Mesodermal cell (in vitro differentiated cells): ENCODE measurements around the gene EMID1.
"Not testable (repeated sequence)": the region's sequence is repeated elsewhere in the genome, so short reads cannot be mapped to it uniquely, and the experiment has no call there.

Experiments used
- H3K27ac ChIP-seq: 2 replicates; pipeline ENCODE4 v1.7.0; 2013; ENCODE audit warnings: mild to moderate bottlenecking, low read depth, low read length, moderate library complexity; ENCODE audit not compliant: severe bottlenecking
- H3K36me3 ChIP-seq: 2 replicates; pipeline ENCODE4 v1.7.1; 2013; ENCODE audit warnings: mild to moderate bottlenecking, low read length, moderate library complexity; ENCODE audit not compliant: control insufficient read depth, insufficient read depth
- H3K4me1 ChIP-seq: one replicate; pipeline ENCODE4 v1.7.1; 2013; ENCODE audit warnings: mild to moderate bottlenecking, low read length; ENCODE audit not compliant: insufficient read depth, control insufficient read depth, poor library complexity, severe bottlenecking
- H3K4me3 ChIP-seq: 2 replicates; pipeline ENCODE4 v1.7.0; 2013; ENCODE audit warnings: low read length, control low read depth, mild to moderate bottlenecking; ENCODE audit not compliant: insufficient read depth, poor library complexity, severe bottlenecking; ENCODE audit errors: extremely low read depth
- H3K9me3 ChIP-seq: 2 replicates; pipeline ENCODE4 v1.7.1; 2013; ENCODE audit warnings: mild to moderate bottlenecking, low read length, moderate library complexity; ENCODE audit not compliant: control insufficient read depth
- WGBS, 2 experiments: methylation state at CpG; one replicate each; pipeline ENCODE4 v1.1.5; 2013; ENCODE audit warnings: missing lambda C conversion rate in 2 of 2; ENCODE audit not compliant: insufficient coverage in 2 of 2; 5-methylcytosine and 5-hydroxymethylcytosine counted together

Gene EMID1

DNA sequence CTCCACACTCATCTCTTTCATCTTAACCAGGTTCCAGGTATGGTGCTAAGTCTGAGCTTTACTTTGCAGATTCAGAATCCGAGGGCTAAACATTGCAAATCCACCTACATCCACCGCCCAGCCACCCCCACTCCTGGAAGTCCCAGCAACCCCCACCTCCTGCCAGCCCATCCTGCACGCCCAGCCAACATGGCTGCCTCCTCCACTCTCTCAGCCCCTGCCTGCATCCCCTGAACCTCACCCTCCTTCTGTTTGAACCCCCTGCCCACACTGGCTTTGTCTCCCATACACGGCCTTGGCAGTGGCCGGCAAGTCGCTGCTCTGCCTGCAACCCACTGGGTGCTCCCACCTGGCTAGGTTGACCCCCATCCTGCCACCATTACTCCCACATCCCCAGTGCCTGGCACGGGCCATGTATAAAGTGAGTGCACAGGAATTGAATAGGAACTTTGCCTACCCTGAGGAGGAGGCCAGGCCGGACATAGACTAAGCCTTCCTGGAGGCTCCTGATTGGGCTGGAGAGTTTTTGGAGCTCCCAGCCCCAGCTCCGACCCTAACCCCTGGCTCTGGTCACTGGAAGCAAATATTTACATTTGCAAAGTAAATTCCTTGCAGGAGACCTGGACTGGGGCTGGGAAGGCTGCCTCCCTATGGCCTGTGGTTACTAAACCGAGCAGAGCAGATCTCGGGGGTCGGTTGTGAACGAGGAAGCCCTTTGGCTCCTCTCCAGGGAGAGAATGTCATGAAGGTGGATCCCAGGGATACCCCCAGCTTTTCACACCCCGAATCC, 14.4 kb downstream of the EMID1 start:
- Histone ChIP-seq H3K9me3 (no peaks in the 10 kb centered on the region), H3K36me3 (no peaks in the 10 kb centered on the region), H3K4me1 (peaks cover 3% of the 10 kb centered on the region), H3K27ac (no peak overlapping the region), H3K4me3 (no peak overlapping the region)
- 66 to 84% methylated on average over 6 to 10 of the region's 14 CpGs for WGBS, 2 experiments

DNA sequence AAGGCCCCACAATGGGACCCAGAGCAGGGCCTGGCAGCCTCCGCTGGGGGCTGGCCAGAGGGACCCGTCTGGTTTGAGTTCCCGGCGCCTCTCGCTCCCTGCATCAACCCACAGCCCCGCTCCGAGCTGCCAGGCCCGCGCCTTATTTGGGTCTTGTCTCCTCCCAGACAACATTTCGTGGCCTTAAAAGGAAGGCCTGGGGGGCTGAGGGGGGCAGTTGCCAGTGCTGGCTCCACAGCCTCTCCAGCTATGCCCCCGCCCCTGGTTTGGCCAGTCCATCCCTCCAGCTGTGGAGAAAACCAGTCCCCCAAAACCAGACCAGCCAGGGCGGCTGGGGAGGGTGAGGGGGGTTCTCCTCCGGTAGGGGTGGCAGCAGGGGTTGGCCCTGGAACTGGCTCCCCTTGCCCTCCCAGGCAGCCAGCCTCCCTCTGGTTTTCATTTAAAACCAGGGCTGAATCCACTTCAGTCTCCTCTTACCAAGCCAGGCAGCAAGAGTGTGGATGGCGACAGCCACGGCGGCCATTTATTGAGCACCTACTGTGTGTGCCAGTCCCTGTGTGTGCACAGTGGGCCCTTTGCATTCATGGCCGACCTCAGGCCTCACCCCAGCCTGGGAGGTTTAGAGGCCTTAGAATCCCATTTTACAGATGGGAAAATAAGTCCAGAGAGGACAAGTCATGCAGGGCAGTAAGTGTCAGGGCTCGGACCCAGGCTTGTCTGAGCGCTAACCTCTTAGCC, 18.6 kb downstream of the EMID1 start:
- no peak overlapping the region for H3K27ac ChIP-seq
- 90 to 92% methylated on average over 14 to 16 of the region's 19 CpGs for WGBS, 2 experiments
- H3K4me3 ChIP-seq = no peak overlapping the region
- peaks cover 3% of the 10 kb centered on the region for H3K4me1 ChIP-seq
- no peaks in the 10 kb centered on the region for H3K9me3 ChIP-seq
- H3K36me3 ChIP-seq = no peaks in the 10 kb centered on the region

DNA sequence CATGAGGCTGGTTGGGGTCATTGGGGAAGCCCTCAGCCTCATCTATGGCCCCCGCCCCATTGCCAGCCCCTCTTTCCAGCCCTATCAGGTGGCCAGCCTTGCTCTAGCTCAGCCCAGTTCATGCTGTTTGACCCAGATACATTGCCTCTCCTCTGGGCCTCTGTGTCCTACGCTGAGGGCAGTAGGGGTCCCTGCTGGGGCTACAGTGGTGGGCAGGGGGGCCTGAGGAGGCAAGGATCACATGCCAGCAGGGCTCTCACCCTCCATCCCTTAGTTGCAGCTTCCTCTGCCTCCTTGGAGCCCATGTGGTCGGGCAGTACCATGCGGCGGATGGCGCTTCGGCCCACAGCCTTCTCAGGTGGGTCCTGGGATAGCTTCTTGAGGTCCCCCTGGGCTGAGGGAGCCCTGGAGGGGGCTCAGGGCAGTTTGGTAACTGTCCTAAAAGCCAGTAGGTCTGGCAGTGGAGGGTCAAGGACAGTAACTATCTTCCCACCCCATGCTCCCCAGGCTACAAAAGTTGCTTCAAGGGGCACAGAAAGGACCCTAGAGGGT, 19.2 kb downstream of the EMID1 start:
- 98 to 100% methylated on average over 1 to 6 of the region's 7 CpGs for WGBS, 2 experiments
- Histone ChIP-seq H3K4me3 (no peak overlapping the region), H3K27ac (no peak overlapping the region), H3K4me1 (peaks cover 2% of the 10 kb centered on the region), H3K9me3 (no peaks in the 10 kb centered on the region), H3K36me3 (no peaks in the 10 kb centered on the region)

DNA sequence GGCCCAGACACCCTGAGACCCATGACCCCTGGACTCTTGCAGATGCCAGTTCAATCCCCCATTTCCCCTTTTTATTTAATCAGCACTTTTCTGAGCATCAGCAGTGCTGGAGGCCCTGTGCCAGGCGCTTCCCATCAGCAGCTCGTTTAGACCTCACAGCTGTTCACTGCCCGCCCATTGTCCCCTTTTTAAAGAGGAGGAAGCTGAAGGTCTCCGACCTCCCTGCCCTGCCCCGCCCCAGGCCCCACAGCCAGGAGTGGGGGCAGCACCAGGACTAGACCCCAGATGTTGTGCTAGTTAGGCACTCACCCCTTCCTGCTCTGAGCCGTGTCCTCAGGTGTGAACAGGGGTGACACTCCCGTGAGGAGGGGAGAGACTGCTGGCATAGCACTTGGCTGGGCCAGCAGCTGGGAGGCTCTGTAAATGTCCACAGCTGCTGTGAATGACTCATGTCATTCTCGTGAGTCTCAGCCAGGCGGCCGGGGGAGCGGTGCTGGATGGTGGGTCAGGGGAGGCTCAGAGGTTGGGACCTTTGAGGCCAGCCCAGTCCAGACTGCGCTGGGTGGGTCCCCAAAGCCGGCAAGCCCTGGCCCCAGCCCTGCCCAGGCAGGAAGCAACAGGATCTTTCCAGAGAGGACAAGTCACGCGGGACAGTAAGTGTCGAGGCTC, 19.9 kb downstream of the EMID1 start:
- no peak overlapping the region for H3K4me3 ChIP-seq
- no peaks in the 10 kb centered on the region for H3K9me3 ChIP-seq
- no peak overlapping the region for H3K27ac ChIP-seq
- H3K4me1 ChIP-seq = no peaks in the 10 kb centered on the region
- no peaks in the 10 kb centered on the region for H3K36me3 ChIP-seq
- WGBS, 2 experiments = 72 to 73% methylated on average over 14 of the region's 16 CpGs

DNA sequence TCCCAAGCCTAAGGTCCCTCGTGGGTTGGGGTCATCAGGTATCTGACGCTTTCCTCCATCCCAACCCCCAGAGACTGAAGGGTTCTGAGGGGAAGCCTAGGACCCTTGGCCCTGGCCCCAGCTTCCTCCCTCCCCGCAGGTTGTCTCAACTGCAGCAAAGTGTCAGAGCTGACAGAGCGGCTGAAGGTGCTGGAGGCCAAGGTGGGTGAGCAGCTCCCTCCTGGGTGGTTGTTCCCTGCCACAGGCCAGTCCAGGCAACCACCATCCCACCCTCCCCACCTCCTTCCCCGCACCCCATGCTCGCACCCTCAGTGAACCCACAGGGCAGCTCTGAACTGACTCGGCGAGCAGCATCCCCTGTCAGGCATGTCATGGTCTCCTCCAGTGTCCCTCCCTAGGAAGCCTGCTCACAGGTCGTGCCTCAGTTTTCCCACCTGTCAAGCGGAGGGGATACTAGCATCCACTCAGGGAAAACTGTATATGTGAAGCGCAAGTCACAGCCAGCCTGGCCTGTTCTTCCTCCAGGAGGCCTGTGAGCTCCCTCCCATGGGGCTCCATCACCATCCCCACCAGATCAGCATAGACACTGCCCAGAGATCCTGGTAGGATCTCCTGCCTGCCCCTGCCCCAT, 20.8 kb downstream of the EMID1 start:
- no peak overlapping the region for H3K4me3 ChIP-seq
- WGBS, 2 experiments = 93 to 97% methylated on average over 8 to 10 of the region's 11 CpGs
- no peaks in the 10 kb centered on the region for H3K9me3 ChIP-seq
- no peaks in the 10 kb centered on the region for H3K4me1 ChIP-seq
- no peak overlapping the region for H3K27ac ChIP-seq
- H3K36me3 ChIP-seq = no peaks in the 10 kb centered on the region

DNA sequence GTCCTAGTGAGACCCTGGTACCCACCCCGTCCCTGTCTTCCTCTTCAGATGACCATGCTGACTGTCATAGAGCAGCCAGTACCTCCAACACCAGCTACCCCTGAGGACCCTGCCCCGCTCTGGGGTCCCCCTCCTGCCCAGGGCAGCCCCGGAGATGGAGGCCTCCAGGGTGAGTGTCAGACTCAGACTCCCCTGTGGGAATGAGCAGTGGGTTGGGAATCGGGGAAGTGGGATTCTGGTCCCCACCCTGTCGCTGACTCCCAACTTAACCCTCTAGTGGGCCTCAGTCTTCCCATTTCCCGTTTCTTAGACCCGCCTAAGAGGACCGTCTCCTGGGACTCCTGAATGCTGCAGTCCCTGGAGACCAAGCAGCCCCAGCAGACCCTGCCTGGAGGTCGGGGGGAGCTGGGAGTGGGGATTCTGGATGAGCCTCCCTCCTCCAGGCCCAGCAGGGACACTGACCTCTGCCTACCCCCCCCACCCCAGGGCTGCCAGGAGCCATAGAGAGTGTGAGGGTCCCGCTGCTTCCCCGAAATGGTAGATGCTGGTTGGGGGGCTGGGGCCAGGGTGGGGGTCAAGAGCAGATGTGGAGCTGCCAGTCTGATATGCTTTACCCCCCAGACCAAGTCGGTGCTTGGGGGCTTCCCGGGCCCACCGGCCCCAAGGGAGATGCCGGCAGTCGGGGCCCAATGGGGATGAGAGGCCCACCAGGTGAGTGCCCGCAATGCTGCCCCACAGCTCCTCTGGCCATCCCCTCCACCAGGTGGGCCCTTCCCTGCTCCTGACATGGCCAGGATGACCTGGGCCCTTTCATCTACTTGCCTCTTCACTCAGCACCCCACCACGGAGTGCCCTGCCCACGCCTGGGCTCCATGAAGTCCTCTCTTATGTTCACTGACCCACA, 25.5 kb downstream of the EMID1 start:
- Histone ChIP-seq H3K4me1 (no peaks in the 10 kb centered on the region), H3K27ac (no peak overlapping the region), H3K9me3 (no peaks in the 10 kb centered on the region), H3K4me3 (no peak overlapping the region), H3K36me3 (no peaks in the 10 kb centered on the region)
- WGBS, 2 experiments = 86 to 92% methylated on average over 5 to 12 of the region's 19 CpGs

DNA sequence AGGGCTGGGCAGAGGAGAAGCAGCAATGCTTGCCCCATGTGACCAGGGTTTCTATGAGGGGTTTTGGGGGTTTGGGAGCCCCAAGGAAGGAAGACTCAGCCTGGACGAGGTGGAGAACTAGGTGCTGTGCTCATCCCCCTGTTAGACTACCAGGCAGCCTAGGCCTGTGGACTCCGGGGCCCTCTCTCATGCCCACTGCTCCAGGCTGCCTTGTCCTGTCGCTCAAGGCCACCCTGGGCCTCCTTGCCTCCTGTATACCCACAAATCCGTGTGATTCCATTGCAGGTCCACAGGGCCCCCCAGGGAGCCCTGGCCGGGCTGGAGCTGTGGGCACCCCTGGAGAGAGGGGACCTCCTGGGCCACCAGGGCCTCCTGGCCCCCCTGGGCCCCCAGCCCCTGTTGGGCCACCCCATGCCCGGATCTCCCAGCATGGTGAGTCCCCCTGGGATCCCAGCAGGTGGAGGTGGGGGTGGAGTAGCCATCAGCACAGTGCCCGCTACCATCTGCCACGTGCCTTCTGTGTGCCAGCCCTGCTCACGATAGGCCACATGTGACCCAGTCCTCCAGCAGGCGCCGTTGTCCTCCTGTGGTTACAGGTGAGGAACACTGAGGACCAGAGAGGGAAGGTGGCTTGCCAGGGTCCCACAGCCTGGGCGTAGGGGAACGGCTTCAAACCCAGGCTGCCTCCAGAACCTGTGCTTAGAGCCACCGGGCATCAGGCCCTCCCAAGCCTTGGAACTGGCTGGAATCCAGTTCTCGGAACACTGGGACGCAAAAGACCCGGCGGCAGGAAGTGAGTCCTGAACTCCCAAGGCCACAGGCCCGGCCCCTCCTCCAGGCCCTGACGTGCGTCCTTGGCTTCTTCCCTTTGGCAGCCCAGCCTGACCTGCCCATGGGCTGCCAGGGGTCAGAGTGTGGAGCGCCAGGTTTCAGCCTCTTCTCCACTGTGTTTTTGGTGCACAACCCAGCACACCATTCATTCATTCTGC, 26.6 kb downstream of the EMID1 start:
- no peaks in the 10 kb centered on the region for H3K9me3 ChIP-seq
- no peak overlapping the region for H3K27ac ChIP-seq
- H3K4me1 ChIP-seq = no peaks in the 10 kb centered on the region
- H3K36me3 ChIP-seq = no peaks in the 10 kb centered on the region
- no peak overlapping the region for H3K4me3 ChIP-seq
- WGBS, 2 experiments = 82 to 89% methylated on average over 21 to 22 of the region's 22 CpGs

DNA sequence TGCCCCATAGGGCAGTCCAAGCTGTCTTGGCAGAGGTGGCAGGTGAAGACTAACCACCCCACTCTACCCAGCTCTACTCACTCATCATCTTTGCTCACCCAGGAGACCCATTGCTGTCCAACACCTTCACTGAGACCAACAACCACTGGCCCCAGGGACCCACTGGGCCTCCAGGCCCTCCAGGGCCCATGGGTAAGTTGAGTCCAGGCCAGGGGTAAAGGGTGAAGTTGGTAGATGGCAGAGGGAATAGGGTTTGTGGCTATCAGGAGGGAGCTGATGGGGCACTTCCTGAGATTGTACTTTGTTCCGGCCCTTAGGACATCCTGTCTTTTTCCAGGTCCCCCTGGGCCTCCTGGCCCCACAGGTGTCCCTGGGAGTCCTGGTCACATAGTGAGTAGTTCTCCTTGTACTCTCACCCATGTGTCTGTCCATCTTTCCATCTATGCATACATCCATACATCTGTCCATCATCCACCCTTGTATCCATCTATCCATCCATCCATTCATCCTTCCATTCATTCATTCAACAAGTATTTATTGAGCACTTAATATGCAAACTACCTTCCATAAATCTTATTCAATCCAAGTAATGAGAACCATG, 27.7 kb downstream of the EMID1 start:
- 78 to 100% methylated on average over 1 of the region's 1 CpG for WGBS, 2 experiments
- Histone ChIP-seq H3K4me1 (no peaks in the 10 kb centered on the region), H3K27ac (no peak overlapping the region), H3K4me3 (no peak overlapping the region), H3K36me3 (no peaks in the 10 kb centered on the region), H3K9me3 (no peaks in the 10 kb centered on the region)

DNA sequence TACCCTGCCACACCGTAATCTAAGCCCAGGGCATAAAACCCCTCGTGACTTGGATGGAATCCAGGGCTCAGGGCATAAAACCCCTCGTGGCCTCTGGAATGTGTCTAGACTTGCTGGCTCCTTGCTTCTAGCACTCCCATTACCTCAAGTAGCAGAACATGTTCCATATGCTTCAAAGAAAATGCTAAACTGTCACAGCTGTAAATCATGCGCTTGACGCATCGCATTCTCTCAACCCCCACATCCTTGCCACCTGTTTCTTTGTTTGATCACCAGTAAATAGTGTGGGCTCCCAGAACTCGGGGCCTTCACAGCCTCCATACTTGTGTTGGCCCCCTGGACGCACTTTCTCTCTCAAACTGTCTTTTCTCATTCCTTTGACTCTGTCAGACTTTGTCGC, 34.8 kb downstream of the EMID1 start:
- H3K27ac ChIP-seq, H3K9me3 ChIP-seq, H3K36me3 ChIP-seq, H3K4me3 ChIP-seq, H3K4me1 ChIP-seq: not testable (repeated sequence)
- WGBS, 2 experiments = 87 to 89% methylated on average over 5 of the region's 9 CpGs
